Measurements from ENCODE around the gene FAM89B. TPM values are rescaled to one million over a fixed set of nuclear protein-coding genes. Genes with fewer than 3 reads are reported as not detected.

Gene FAM89B
- polyA plus RNA-seq, 3 donors: 51.3 to 139 (median 70.8) TPM

DNA sequence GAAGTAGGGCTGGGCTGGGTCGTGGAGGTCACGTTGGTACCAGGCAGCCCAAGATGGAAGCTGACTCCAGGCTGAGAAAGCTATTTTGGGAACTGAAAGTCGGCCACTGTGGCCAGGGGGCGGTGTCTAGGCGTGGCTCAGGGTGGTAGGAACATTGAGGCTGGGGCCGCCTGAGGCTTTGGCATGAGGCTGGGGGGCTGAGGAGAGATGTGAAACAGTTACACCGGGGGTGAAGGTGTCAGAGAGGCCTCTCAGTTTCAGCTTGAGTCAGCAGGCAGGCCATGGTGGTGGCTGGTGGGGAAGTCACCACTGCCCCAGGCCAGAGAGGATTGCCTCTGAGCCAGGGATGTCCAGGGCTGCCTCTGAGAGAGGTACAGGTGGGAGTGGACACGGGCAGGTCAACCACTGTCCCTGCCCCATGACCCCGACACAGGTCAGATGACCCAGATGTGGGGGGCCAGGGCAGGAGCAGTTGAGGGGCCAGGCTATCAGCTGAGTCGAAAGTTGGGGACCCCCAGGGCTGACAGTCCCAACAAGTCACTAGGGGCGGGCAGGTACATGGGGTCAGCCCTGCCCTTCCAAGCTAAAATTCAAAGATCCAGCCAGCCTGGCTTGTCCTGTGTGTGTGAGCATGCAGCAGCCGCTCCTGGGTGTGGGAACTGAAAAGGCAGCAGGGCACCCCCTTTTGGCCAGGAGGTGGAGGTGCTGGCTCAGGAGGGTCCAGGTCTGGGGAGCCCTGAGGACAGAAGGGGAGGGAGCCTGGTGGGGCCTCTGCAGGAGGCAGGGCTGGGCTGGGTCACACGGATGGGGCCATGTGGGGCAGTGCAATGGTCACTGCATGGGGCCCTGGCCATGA, 16.1 kb downstream of the FAM89B start:
- WGBS (ENCODE audit: insufficient coverage): 18% methylated on average over 13 of the region's 13 CpGs
- Histone ChIP-seq H3K9ac (ENCODE audit: insufficient read depth, low read length, poor library complexity, severe bottlenecking) (peak overlapping the region; percentile 51), H3K36me3 (replicated peaks in 1 of 2; ENCODE audit: control insufficient read depth in 1 of 2, insufficient read depth in 2 of 2, low read length in 2 of 2) (peaks cover 61 to 68% of the 10 kb centered on the region in 2 donors)

More for the DNA sequence above, 16.1 kb downstream of the FAM89B start:
- Histone ChIP-seq H4K20me1 (ENCODE audit: insufficient read depth, low read length) (peaks cover 95% of the 10 kb centered on the region), H3K9me3 (replicated peaks in 1 of 2; ENCODE audit: control insufficient read depth in 1 of 2, insufficient read depth in 1 of 2, low read length in 2 of 2) (no peaks in the 10 kb centered on the region), H3K4me1 (ENCODE audit: control insufficient read depth in 1 of 2, insufficient read depth in 2 of 2, low read length in 2 of 2) (peaks cover 44 to 63% of the 10 kb centered on the region in 2 donors), H3K4me2 (replicated peaks; ENCODE audit: extremely low read depth, low read length, poor library complexity, severe bottlenecking) (peak overlapping the region; percentile 82), H3K79me2 (ENCODE audit: insufficient read depth, low read length) (peaks cover 60% of the 10 kb centered on the region), H2AFZ (ENCODE audit: insufficient read depth, low read depth, low read length, poor library complexity, severe bottlenecking) (peak overlapping the region; percentile 37), H3K27me3 (ENCODE audit: control insufficient read depth in 2 of 2, insufficient read depth in 2 of 2, low read length in 2 of 2) (no peaks in the 10 kb centered on the region), H3K4me3 (replicated peaks in 1 of 3; ENCODE audit: low read depth in 2 of 3, low read length in 3 of 3) (peak overlapping the region; percentile 14 to 74 (median 16)), H3K27ac (ENCODE audit: low read depth in 1 of 2, low read length in 2 of 2) (peak overlapping the region; percentile 86 to 89)
- Mint-ChIP-seq H3K27me3 (ENCODE audit: low read depth in 3 of 3) (no peaks in the 10 kb centered on the region), H3K4me1 (peaks cover 57% of the 10 kb centered on the region), H3K9me3 (no peaks in the 10 kb centered on the region), H3K4me3 (peak overlapping the region; percentile 73 to 87), H3K36me3 (peaks cover 48 to 74% of the 10 kb centered on the region in 2 donors), H3K27ac (peak overlapping the region; percentile 91 to 98 (median 95))
- peak; percentile 66 to 83 (median 81) for DNase-seq
- intact Hi-C loops (cut with micrococcal nuclease): loop anchor here in 1 of 2 donors (1.0 kb wide), 3 partner anchors 11 to 48 kb away; partner anchors contain the start of gene FAM89B
- TF ChIP-seq, protein P1, sequence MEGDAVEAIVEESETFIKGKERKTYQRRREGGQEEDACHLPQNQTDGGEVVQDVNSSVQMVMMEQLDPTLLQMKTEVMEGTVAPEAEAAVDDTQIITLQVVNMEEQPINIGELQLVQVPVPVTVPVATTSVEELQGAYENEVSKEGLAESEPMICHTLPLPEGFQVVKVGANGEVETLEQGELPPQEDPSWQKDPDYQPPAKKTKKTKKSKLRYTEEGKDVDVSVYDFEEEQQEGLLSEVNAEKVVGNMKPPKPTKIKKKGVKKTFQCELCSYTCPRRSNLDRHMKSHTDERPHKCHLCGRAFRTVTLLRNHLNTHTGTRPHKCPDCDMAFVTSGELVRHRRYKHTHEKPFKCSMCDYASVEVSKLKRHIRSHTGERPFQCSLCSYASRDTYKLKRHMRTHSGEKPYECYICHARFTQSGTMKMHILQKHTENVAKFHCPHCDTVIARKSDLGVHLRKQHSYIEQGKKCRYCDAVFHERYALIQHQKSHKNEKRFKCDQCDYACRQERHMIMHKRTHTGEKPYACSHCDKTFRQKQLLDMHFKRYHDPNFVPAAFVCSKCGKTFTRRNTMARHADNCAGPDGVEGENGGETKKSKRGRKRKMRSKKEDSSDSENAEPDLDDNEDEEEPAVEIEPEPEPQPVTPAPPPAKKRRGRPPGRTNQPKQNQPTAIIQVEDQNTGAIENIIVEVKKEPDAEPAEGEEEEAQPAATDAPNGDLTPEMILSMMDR (IDR thresholded peaks at IDR 0.05): peak; percentile 73
